Right lung (tissue), 5 donors: ENCODE measurements around the gene TTLL13. TPM values are rescaled to one million over a fixed set of nuclear protein-coding genes. Genes with fewer than 3 reads are reported as not detected.
A peak's percentile ranks its signal among the peaks of the same experiment; 100 is the strongest.

ENCODE experiments used
- DNase-seq, 2 donors: peaks; one replicate each; pipeline ENCODE4 v3.0.0-alpha.2; 2013
- polyA plus RNA-seq, 5 donors: library from polyadenylated mRNA; unstranded; fragments of 120-200 nt; gene quantifications; one replicate each; pipeline versions ENCODE4 v1.2.1 to v1.2.3, GENCODE V29; 2013; ENCODE audit warnings: inconsistent platforms in 1 of 5, low replicate concordance in 1 of 5; ENCODE audit not compliant: insufficient read length in 5 of 5, insufficient read depth in 1 of 5

Gene TTLL13
- polyA plus RNA-seq, 5 donors = 0.09 to 0.27 (median 0.13) TPM

- no peak for DNase-seq
These were observed 35.5 kb upstream of the TTLL13 start for GRCh38 chr15:90213818-90214204.

- DNase-seq = no peak
These were observed 34.7 kb upstream of the TTLL13 start for GRCh38 chr15:90214553-90215196.

GRCh38 chr15:90217671-90218394 lies 31.5 kb upstream of the TTLL13 start:
- DNase-seq = no peak

GRCh38 chr15:90219421-90220141 lies 29.8 kb upstream of the TTLL13 start:
- DNase-seq = no peak

GRCh38 chr15:90221246-90221900 lies 28.0 kb upstream of the TTLL13 start:
- DNase-seq = peak; percentile 67 to 70

GRCh38 chr15:90222547-90222946 lies 26.8 kb upstream of the TTLL13 start:
- DNase-seq = no peak

- no peak for DNase-seq
These were observed 25.8 kb upstream of the TTLL13 start for GRCh38 chr15:90223441-90224165.

- no peak for DNase-seq
These were observed 24.3 kb upstream of the TTLL13 start for GRCh38 chr15:90225047-90225446.

- DNase-seq = no peak
These were observed 23.7 kb upstream of the TTLL13 start for GRCh38 chr15:90225504-90226234.

GRCh38 chr15:90227336-90227735 lies 22.0 kb upstream of the TTLL13 start:
- DNase-seq = no peak

- no peak for DNase-seq
These were observed 21.3 kb upstream of the TTLL13 start for GRCh38 chr15:90227816-90228772.

GRCh38 chr15:90228960-90229359 lies 20.4 kb upstream of the TTLL13 start:
- no peak for DNase-seq

- no peak for DNase-seq
These were observed 19.3 kb upstream of the TTLL13 start for GRCh38 chr15:90230071-90230494.

GRCh38 chr15:90230610-90231009 lies 18.7 kb upstream of the TTLL13 start:
- no peak for DNase-seq

- no peak for DNase-seq
These were observed 18.0 kb upstream of the TTLL13 start for GRCh38 chr15:90231028-90232017.

GRCh38 chr15:90232196-90232595 lies 17.2 kb upstream of the TTLL13 start:
- no peak for DNase-seq

- peak in 1 of 2 donors; percentile 28 for DNase-seq
These were observed 16.4 kb upstream of the TTLL13 start for GRCh38 chr15:90232941-90233386.

- peak; percentile 96 to 97 for DNase-seq
These were observed 15.8 kb upstream of the TTLL13 start, which contains the start of gene CIB1 for GRCh38 chr15:90233387-90234095. TSS of gene CIB1 (minus strand) at chr15:90233941. CDS start at chr15:90233885, 56 bp downstream.
